ENCODE results near the gene ITGB4. TPM values are rescaled to one million over a fixed set of nuclear protein-coding genes. Genes with fewer than 3 reads are reported as not detected.

Gene ITGB4
- total RNA-seq, 6 donors from 2014 or later: 16.8 to 75.2 (median 41.2) TPM

DNA sequence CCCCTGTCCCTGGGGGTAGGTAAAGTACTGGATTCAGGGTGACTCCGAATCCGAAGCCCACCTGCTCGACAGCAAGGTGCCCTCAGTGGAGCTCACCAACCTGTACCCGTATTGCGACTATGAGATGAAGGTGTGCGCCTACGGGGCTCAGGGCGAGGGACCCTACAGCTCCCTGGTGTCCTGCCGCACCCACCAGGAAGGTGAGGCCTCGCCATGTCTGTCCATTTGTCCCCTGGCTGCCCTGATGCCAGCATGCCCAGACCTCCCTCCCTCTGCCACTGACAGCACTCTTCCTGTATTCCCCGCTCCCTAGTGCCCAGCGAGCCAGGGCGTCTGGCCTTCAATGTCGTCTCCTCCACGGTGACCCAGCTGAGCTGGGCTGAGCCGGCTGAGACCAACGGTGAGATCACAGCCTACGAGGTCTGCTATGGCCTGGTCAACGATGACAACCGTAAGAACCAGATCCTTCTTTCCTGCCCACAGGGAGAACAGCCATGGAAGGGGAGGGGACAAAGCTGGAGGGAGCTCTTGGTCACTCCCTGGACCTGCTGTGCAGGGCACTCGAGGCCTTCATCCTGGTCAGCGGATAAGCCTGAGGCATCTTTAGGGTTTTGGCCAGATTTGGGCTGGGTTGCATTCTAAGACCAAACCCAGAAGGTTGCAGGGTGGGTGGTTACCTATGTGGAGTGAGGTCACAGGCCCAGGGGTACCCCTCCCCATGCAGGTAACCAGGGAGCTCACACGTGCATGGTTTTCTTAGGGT is 29.6 kb downstream of the ITGB4 start:
- DNase-seq (no peak), ATAC-seq (ENCODE audit: low FRiP score in 2 of 2) (no peak)
- Histone ChIP-seq H3K27ac (no peak overlapping the region), H3K27me3 (no peaks in the 10 kb centered on the region), H3K4me1 (peaks cover 19 to 35% (median 25%) of the 10 kb centered on the region in 4 donors), H3K9me3 (no peaks in the 10 kb centered on the region), H3K4me3 (no peak overlapping the region), H3K36me3 (peaks cover 0 to 22% (median 0%) of the 10 kb centered on the region in 4 donors)
- TF ChIP-seq EP300 (IDR thresholded peaks at IDR 0.05) (no peak), POLR2A (IDR thresholded peaks at IDR 0.05) (no peak), POLR2AphosphoS5 (IDR thresholded peaks at IDR 0.05) (no peak)
- TF ChIP-seq, protein P1, sequence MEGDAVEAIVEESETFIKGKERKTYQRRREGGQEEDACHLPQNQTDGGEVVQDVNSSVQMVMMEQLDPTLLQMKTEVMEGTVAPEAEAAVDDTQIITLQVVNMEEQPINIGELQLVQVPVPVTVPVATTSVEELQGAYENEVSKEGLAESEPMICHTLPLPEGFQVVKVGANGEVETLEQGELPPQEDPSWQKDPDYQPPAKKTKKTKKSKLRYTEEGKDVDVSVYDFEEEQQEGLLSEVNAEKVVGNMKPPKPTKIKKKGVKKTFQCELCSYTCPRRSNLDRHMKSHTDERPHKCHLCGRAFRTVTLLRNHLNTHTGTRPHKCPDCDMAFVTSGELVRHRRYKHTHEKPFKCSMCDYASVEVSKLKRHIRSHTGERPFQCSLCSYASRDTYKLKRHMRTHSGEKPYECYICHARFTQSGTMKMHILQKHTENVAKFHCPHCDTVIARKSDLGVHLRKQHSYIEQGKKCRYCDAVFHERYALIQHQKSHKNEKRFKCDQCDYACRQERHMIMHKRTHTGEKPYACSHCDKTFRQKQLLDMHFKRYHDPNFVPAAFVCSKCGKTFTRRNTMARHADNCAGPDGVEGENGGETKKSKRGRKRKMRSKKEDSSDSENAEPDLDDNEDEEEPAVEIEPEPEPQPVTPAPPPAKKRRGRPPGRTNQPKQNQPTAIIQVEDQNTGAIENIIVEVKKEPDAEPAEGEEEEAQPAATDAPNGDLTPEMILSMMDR (IDR thresholded peaks at IDR 0.05): no peak
- 85 to 89% methylated on average over 17 to 23 of the region's 23 CpGs for WGBS, 2 donors

DNA sequence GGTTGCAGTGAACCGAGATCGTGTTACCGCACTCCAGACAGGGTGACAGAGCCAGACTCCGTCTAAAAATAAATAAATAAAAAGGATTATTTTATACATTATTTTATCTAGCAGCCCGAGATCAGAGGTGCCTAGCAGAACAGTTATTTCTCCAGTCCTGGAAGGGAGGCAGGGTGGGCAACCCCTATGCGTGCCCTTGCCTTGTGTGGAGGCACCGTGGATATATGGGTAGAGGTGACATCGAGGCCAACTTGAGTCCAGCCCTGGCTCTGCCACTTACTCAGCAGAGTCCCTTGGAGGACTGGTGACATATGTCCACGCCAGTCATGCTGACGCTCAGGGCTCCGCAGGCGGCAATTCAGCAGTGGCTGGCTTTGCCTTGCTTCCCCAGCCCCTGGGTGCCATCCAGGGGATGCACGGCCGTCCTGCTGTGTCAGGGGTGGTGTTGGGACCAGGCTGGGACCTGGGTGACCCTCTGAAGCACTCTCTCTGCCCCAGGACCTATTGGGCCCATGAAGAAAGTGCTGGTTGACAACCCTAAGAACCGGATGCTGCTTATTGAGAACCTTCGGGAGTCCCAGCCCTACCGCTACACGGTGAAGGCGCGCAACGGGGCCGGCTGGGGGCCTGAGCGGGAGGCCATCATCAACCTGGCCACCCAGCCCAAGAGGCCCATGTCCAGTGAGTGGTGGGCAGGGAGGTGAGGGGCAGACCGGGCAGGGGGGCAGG is 30.6 kb downstream of the ITGB4 start:
- ATAC-seq (ENCODE audit: low FRiP score in 2 of 2) (no peak), DNase-seq (no peak)
- H3K4me1 ChIP-seq: peaks cover 19 to 39% (median 28%) of the 10 kb centered on the region in 4 donors
- no peaks in the 10 kb centered on the region for H3K27me3 ChIP-seq
- TF ChIP-seq, protein P1 (IDR thresholded peaks at IDR 0.05): no peak
- TF ChIP-seq POLR2A (IDR thresholded peaks at IDR 0.05) (no peak), EP300 (IDR thresholded peaks at IDR 0.05) (no peak), POLR2AphosphoS5 (IDR thresholded peaks at IDR 0.05) (no peak)
- H3K36me3 ChIP-seq: peaks cover 0 to 28% (median 0%) of the 10 kb centered on the region in 4 donors
- no peaks in the 10 kb centered on the region for H3K9me3 ChIP-seq
- no peak overlapping the region for H3K4me3 ChIP-seq
- WGBS, 2 donors: 90% methylated on average over 8 to 24 of the region's 24 CpGs
- no peak overlapping the region for H3K27ac ChIP-seq

DNA sequence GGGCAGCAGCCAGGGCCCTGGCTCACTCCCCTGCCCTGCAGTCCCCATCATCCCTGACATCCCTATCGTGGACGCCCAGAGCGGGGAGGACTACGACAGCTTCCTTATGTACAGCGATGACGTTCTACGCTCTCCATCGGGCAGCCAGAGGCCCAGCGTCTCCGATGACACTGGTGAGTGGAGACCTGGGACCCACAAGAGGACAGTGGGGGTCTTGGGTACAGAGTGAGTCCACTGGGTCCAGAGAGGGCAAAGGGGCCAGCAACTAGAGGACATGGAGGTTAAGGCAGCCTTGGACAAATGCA is 31.1 kb downstream of the ITGB4 start:
- DNase-seq (no peak), ATAC-seq (ENCODE audit: low FRiP score in 2 of 2) (no peak)
- Histone ChIP-seq H3K4me3 (no peak overlapping the region), H3K4me1 (peaks cover 19 to 39% (median 28%) of the 10 kb centered on the region in 4 donors), H3K36me3 (peaks cover 0 to 33% (median 0%) of the 10 kb centered on the region in 4 donors), H3K9me3 (no peaks in the 10 kb centered on the region), H3K27me3 (no peaks in the 10 kb centered on the region), H3K27ac (no peak overlapping the region)
- 96 to 100% methylated on average over 1 to 10 of the region's 10 CpGs for WGBS, 2 donors
- TF ChIP-seq EP300 (IDR thresholded peaks at IDR 0.05) (no peak), POLR2AphosphoS5 (IDR thresholded peaks at IDR 0.05) (no peak), POLR2A (IDR thresholded peaks at IDR 0.05) (no peak)
- TF ChIP-seq, protein P1 (IDR thresholded peaks at IDR 0.05): no peak

DNA sequence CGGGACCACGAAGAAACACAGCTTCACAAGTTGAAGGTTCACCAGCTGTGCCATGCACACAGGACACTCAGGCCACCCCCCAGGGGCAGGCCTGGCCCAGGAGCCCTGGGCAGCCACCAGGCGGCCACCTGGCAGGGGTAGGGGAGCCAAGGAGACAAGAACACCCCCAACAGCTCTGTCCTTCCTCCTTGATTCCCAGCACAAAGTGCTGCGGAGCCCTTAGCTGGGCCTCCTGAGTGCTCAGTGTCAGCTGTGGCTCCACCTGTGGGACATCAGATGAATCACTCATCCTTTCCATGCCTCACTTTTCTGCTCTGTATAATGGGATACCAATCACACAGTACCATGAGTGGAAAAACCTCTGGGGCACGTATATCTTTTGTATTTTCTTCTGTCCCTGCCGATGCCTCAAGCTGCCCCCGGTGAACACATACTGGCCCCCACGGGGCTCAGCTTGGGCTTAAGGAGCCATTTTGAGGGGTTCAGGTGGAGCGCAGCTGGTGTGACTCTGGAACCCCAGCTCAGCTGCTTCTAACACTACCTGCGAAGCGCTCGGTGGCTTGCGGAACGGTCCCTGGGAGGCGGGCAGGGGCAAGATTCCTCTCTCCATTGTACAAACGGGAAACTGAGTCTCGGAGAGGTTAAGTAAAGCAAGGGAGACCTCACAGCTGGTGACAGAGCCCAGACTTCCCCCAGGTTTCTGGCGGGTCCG is 31.7 kb downstream of the ITGB4 start:
- DNase-seq: no peak
- no peaks in the 10 kb centered on the region for H3K9me3 ChIP-seq
- H3K27ac ChIP-seq: peak overlapping the region in 1 of 4 donors; percentile 76
- peaks cover 14 to 33% (median 24%) of the 10 kb centered on the region in 4 donors for H3K4me1 ChIP-seq
- peak overlapping the region in 3 of 4 donors; percentile 40 to 55 (median 54) for H3K4me3 ChIP-seq
- peaks cover 0 to 39% (median 5%) of the 10 kb centered on the region in 4 donors for H3K36me3 ChIP-seq
- ATAC-seq (ENCODE audit: low FRiP score in 2 of 2): no peak
- H3K27me3 ChIP-seq: no peaks in the 10 kb centered on the region
- WGBS, 2 donors: 78 to 79% methylated on average over 14 to 19 of the region's 19 CpGs
- TF ChIP-seq, protein P1 (IDR thresholded peaks at IDR 0.05): no peak
- TF ChIP-seq POLR2AphosphoS5 (IDR thresholded peaks at IDR 0.05) (no peak), EP300 (IDR thresholded peaks at IDR 0.05) (no peak), POLR2A (IDR thresholded peaks at IDR 0.05) (no peak)

All from upper lobe of left lung (tissue), 6 donors.